Measurements from ENCODE around the gene TBCK.

TBCK gene

DNA sequence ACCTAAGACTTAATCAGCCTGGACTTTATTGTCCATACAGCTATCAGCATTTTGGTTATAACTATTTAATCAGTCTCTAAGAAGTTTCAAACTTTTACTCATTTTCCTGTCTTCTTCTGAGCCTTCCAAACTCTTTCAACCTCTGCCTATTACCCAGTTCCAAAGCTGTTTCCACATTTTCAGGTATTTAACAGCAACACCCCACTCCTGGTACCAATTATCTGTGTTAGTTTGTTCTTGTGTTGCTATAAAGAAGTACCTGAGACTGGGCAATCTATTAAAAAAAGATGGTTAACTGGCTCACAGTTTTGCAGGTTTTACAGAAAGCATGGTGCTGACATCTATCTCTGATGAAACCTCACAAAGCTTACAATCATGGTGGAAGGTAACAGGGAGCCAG, 225.2 kb downstream of the TBCK start:
- H3K4me1 ChIP-seq: no peaks in the 10 kb centered on the region
- TF ChIP-seq, protein P1, sequence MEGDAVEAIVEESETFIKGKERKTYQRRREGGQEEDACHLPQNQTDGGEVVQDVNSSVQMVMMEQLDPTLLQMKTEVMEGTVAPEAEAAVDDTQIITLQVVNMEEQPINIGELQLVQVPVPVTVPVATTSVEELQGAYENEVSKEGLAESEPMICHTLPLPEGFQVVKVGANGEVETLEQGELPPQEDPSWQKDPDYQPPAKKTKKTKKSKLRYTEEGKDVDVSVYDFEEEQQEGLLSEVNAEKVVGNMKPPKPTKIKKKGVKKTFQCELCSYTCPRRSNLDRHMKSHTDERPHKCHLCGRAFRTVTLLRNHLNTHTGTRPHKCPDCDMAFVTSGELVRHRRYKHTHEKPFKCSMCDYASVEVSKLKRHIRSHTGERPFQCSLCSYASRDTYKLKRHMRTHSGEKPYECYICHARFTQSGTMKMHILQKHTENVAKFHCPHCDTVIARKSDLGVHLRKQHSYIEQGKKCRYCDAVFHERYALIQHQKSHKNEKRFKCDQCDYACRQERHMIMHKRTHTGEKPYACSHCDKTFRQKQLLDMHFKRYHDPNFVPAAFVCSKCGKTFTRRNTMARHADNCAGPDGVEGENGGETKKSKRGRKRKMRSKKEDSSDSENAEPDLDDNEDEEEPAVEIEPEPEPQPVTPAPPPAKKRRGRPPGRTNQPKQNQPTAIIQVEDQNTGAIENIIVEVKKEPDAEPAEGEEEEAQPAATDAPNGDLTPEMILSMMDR (IDR thresholded peaks at IDR 0.05): no peak
- H3K36me3 ChIP-seq: peaks cover 65 to 72% (median 70%) of the 10 kb centered on the region in 3 donors
- intact Hi-C loops (cut with DNase I; ENCODE audit: low total_unique reads): no loop called here
- no peak overlapping the region for H3K27ac ChIP-seq
- no peaks in the 10 kb centered on the region for H3K27me3 ChIP-seq
- H3K4me3 ChIP-seq: no peak overlapping the region
- no peak for DNase-seq
- H3K9me3 ChIP-seq: peaks cover 0 to 46% (median 32%) of the 10 kb centered on the region in 3 donors

DNA sequence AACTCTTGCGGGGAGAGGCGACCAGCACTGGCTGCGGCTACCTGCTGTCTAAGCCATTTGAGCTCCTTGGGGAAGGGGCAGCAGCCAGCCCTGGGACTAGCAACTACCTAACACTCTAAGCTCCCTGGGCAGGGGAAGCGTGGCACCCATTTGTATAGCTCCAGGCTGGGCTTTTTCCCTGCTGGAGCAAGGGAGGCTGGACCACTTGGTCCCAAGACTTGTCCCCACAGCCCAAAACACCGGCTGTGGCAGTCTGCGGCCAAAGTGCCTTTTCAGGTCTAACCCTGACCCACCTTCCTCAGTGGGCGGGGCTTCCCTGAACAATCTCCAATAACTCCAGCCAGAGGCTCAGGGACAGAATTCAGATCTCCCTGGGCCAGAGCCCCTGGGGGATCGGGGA, 232.9 kb downstream of the TBCK start:
- Histone ChIP-seq H3K36me3 (peaks cover 13 to 37% (median 34%) of the 10 kb centered on the region in 3 donors), H3K9me3 (peaks cover 0 to 20% (median 19%) of the 10 kb centered on the region in 3 donors)

DNA sequence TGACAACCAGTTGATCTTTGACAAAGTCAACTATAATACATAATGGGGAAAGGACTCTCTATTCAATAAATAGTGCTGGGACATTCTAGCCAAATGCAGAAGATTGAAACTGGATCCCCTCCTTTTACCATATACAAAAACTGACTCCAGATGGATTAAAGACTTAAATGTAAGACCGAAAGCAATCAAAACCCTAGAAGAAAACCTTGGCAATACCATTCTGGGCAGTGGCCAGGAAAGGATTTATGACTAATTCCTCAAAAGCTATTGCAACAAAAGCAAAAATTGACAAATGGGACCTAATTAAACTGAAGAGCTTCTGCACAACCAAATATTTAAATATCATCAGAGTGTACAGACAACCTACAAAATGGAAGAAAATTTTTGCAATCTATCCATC, 235.6 kb downstream of the TBCK start:
- H3K36me3 ChIP-seq: peaks cover 17 to 43% (median 26%) of the 10 kb centered on the region in 3 donors
- TF ChIP-seq, protein P1 (IDR thresholded peaks at IDR 0.05): no peak

More for the DNA sequence above, 232.9 kb downstream of the TBCK start:
- no peak for DNase-seq
- intact Hi-C loops (cut with DNase I; ENCODE audit: low total_unique reads): no loop called here
- H3K27ac ChIP-seq: no peak overlapping the region
- H3K4me1 ChIP-seq: no peaks in the 10 kb centered on the region
- H3K4me3 ChIP-seq: no peak overlapping the region
- TF ChIP-seq, protein P1 (IDR thresholded peaks at IDR 0.05): no peak
- H3K27me3 ChIP-seq: no peaks in the 10 kb centered on the region

DNA sequence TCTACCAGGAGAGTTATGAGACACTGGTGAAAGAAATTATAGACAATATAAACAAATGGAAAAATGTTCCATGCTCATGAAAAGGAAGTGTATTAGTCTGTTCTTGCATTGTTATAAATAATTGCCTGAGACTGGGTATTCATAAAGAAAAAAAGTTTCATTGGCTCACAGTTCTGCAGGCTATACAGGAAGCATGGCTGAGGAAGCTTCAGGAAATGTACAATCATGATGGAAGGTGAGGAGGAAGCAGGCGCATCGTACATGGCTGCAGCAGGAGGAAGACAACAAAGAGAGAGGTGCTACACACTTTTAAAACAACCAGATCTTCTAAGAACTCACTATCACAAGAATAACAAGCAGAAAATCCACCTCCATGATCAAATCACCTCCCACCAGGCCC, 236.4 kb downstream of the TBCK start:
- no peak overlapping the region for H3K27ac ChIP-seq
- H3K4me1 ChIP-seq: no peaks in the 10 kb centered on the region
- DNase-seq: no peak
- intact Hi-C loops (cut with DNase I; ENCODE audit: low total_unique reads): no loop called here
- H3K4me3 ChIP-seq: no peak overlapping the region
- TF ChIP-seq, protein P1 (IDR thresholded peaks at IDR 0.05): no peak
- no peaks in the 10 kb centered on the region for H3K27me3 ChIP-seq
- H3K36me3 ChIP-seq: peaks cover 23 to 43% (median 26%) of the 10 kb centered on the region in 3 donors
- H3K9me3 ChIP-seq: peaks cover 0 to 26% (median 23%) of the 10 kb centered on the region in 3 donors

More for the DNA sequence above, 235.6 kb downstream of the TBCK start:
- Histone ChIP-seq H3K27me3 (no peaks in the 10 kb centered on the region), H3K4me1 (no peaks in the 10 kb centered on the region), H3K9me3 (peaks cover 0 to 26% (median 23%) of the 10 kb centered on the region in 3 donors), H3K4me3 (no peak overlapping the region), H3K27ac (no peak overlapping the region)
- intact Hi-C loops (cut with DNase I; ENCODE audit: low total_unique reads): no loop called here
- no peak for DNase-seq

DNA sequence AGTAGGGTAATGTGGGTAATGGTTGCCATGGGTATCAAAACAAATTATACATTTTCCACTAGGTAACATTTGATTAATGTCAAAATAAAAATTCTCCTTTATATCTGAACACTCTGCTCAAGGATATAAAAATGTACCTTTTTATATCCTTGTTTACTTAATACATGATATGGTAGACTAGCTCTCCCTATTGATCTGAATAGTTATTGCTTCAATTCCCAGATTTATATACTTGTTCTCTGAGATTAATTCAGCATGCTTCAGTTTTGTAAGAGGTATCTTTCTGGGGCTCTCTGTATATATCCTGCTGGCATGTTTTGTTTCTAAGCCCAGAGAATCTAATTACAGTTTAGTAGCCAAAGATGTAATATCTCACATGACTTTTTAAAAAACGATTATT, 251.0 kb downstream of the TBCK start:
- no peak for DNase-seq
- H3K36me3 ChIP-seq: no peaks in the 10 kb centered on the region
- H3K9me3 ChIP-seq: no peaks in the 10 kb centered on the region
- no peak overlapping the region for H3K4me3 ChIP-seq
- H3K27ac ChIP-seq: no peak overlapping the region
- intact Hi-C loops (cut with DNase I; ENCODE audit: low total_unique reads): no loop called here
- no peaks in the 10 kb centered on the region for H3K27me3 ChIP-seq
- peaks cover 0 to 11% (median 0%) of the 10 kb centered on the region in 4 donors for H3K4me1 ChIP-seq
- TF ChIP-seq, protein P1 (IDR thresholded peaks at IDR 0.05): peak in 1 of 2 experiments; percentile 10

DNA sequence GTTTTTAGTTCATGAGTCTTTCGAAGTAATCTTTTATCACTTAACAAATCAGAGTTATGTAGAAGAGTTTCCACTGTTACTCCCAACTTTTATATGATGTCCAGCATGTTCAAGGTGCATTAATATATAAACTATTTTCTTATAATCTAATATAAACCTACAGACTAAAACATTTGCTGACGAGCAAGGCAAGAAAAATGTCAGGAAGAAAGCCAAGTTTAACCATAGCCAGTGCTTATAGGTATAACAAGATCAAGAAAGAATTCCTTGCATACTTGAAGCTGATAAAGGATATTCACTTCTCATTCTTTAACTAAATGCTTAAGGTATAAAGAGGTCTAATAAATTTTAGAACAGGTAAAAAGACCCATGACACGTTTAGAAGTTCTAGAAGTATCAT, 253.0 kb downstream of the TBCK start:
- H3K4me3 ChIP-seq: no peak overlapping the region
- TF ChIP-seq, protein P1 (IDR thresholded peaks at IDR 0.05): no peak
- H3K36me3 ChIP-seq: no peaks in the 10 kb centered on the region
- no peaks in the 10 kb centered on the region for H3K27me3 ChIP-seq
- intact Hi-C loops (cut with DNase I; ENCODE audit: low total_unique reads): no loop called here
- no peak for DNase-seq
- no peak overlapping the region for H3K27ac ChIP-seq
- no peaks in the 10 kb centered on the region for H3K9me3 ChIP-seq
- peaks cover 0 to 17% (median 0%) of the 10 kb centered on the region in 4 donors for H3K4me1 ChIP-seq
